Stimulated activated CD4-positive, alpha-beta T cell treated with anti-CD3 and anti-CD28 coated beads, Interleukin-15, amount 100 ng/mL, for 48 hours (primary cell): ENCODE measurements around the gene SH3RF1.

Experiments used
- DNase-seq, 2 donors: peaks; one replicate each; pipeline ENCODE4 v3.0.0-alpha.2; 2020; ENCODE audit warnings: low read depth in 2 of 2

The SH3RF1 gene

GRCh38 chr4:169163495-169163894, 107.3 kb downstream of the SH3RF1 start:
- DNase-seq, result no peak

GRCh38 chr4:169160825-169161224, 109.9 kb downstream of the SH3RF1 start:
- DNase-seq, result no peak

DNA sequence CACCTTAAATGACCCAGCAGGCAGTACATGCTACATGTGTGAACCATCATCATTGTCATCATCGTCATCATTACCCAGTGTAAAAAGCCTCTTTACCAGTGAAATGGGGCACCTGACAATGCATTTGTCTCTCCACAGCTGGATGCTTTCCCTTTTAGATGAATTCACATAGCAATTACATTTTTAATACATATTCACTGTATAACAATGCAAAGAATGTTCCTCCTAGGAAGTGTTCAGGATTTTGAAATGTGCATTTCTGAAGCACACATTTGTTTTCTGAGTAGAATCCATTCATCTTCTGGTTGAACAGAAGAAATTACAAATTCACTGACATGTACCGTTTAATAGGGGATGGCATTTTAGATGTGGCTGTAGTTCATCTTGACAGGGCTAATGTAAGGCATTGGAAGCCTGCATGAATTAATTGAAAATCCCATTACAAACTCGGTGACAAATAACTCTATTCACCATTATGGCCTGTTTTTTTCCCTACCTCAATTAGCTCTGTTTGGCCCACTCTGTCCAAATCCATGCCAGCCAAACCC, 111.1 kb downstream of the SH3RF1 start:
- no peak for DNase-seq

GRCh38 chr4:169158861-169159260, 111.9 kb downstream of the SH3RF1 start:
- DNase-seq, result no peak

DNA sequence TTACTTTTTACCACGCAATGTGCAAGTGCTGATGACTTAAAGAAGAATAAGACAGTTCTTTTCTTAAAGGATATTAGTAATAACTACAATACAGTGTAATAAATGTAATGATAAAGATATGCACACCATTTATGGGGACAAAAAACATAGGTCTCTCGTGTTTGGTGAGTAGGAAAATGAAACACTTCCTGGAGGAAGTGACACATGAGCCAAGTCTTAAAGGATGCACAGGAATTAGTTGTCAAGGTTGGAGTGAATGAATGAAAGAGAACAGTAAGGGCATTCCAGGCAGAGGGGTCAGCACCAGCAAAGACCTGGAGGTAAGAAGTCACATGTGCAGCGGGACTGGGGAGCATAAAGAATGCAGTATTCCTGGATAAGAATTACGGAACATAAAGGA, 112.7 kb downstream of the SH3RF1 start:
- DNase-seq, result no peak

- DNase-seq, result no peak
Observed at GRCh38 chr4:169156392-169156791, 114.4 kb downstream of the SH3RF1 start.

DNA sequence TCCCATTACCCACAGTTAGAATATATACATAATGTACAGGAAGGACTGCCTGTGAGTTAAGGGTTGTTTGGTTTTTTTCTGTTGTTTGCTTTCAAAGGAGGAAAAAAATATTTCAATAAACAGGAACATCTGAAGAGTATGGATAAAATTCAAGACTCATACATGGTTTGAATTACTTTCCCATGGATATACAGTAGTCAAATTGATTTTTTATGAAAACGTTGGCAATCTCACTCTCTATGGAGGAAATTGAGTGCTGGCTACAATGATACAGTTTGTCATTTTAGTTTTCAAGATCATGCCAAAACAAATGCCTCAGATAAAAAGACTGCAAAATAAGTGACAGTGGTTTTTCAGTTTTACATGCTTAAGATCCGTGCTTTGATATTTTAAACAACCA, 116.6 kb downstream of the SH3RF1 start:
- no peak for DNase-seq

DNA sequence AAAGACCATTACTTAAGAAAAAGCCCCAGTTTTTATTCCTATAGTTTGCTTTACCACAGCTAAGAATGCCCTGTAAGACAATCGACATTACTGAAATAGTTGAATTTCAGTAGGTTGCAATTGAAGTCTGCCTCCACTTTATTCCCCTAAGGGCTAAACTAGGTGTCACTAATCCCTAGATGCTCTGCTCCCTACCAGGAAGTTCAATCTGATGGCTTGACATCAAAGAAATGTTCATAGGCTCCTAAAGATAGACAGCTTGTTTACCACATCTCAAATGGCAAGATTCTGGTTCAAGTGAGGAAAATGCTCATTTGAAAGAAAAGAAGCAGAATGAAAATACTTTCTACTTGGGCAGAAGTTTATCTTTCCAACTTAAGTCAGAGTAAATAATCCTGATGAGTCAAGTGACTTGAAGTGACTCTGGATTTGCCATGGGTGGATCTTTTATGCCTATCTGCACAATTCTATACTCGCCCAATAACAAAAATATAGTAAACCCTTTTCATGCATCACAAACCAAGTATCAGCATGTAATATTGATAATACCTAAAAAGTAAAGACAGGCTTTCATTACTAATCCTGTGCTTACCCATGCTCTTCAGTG, 117.2 kb downstream of the SH3RF1 start:
- DNase-seq, result no peak

GRCh38 chr4:169152899-169153298, 117.9 kb downstream of the SH3RF1 start:
- DNase-seq, result no peak

- DNase-seq, result no peak
Observed at GRCh38 chr4:169152098-169152497, 118.7 kb downstream of the SH3RF1 start.

DNA sequence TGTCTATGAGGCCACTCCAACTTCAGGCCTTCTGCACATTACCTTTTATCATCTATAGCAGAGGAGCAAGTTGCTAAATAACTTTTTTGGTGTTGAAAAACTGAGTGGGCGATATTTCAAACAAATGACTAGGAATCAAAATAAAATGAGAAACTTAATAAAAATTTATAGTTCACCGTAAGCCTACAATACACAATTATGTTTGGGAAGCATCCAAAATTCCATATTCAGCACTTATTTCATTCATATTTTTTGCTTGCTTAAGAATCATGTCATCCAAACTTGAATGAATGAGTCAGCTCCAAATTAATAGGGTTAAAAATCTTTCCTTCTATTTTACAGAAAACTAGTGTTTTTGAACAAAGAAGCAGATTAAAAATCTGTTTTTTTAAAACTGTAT, 119.1 kb downstream of the SH3RF1 start:
- DNase-seq, result no peak

DNA sequence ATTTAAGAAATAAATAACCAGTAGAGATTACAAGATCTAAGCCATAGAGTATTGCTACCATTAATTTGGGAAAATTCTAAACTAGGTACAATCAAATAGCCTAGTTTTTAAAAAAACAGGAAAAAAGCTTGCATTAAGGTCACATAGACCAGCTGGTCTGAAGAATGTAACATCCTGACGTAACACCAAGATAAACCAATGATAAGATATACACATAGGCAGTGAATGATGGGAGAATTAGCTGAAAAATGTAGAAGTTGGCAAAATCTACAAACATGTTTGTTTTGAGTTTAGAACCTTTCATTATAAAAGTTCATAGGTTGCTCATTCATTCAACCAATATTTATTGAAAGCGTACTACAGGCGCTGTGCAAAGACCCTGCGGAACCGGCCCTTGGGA, 120.0 kb downstream of the SH3RF1 start:
- no peak for DNase-seq

GRCh38 chr4:169148885-169149284, 121.9 kb downstream of the SH3RF1 start:
- no peak for DNase-seq

GRCh38 chr4:169147191-169147590, 123.6 kb downstream of the SH3RF1 start:
- DNase-seq, result no peak

DNA sequence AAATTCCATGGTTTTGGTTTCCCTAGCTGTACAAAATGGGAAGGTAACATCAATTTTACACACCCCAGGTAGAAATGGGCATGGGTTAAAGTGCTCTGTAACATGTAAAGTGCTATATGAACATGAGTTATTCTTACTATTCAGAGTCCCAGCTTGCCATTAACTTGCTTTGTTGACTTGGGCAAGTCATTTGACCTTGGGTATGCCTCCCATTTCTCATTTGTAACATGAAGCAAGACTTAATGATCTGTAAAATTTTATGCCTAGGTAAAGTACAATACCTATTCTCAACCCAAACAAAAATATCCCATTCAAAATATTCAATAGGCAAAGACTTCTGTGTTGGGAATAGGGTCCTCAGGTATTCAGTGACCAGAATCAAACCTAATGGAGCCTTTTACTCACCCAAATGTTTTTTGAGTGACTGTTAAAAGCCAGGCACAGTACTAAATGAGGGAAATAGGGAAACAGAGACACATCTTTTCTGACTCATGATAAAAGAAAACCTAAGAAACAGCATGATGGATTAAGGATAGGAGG, 126.6 kb downstream of the SH3RF1 start:
- DNase-seq, result no peak

GRCh38 chr4:169143335-169143734, 127.4 kb downstream of the SH3RF1 start:
- DNase-seq, result no peak

- DNase-seq, result no peak
Observed at GRCh38 chr4:169142906-169143305, 127.8 kb downstream of the SH3RF1 start.

GRCh38 chr4:169142391-169142790, 128.4 kb downstream of the SH3RF1 start:
- DNase-seq, result no peak

DNA sequence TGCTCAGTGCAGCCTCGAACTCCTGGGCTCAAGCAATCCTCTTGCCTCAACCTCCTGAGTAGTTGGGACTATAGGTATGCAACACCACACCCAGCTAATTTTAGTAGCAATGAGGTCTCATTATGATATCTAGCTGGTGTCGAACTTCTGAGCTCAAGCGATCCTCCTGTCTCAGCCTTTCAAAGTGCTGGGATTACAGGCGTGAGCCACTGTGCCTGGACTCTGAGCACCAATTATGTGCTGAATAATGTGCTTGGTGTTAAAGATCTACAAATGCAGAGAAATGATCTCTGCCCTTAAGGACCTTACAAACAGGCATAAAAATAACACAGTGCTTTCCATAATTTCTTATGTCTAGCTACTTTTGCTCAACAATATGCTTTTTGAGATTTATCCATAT, 131.7 kb downstream of the SH3RF1 start:
- DNase-seq, result no peak

DNA sequence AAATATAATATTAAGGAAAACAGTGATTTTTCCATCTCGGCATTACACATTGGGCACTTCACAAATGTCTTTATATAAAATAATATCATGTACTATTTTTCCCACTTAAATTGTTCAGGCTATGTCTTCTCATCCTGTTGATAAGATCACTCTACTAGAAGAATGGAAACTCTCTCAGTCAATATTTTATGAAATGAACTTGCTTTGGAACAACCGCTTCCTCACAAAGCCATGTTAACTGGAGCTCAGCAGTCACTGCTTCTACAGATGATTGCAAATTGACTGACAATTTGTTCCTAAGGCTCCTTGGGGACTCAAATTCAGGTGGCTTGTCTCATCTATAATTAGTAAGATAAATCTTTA, 133.2 kb downstream of the SH3RF1 start:
- no peak for DNase-seq

DNA sequence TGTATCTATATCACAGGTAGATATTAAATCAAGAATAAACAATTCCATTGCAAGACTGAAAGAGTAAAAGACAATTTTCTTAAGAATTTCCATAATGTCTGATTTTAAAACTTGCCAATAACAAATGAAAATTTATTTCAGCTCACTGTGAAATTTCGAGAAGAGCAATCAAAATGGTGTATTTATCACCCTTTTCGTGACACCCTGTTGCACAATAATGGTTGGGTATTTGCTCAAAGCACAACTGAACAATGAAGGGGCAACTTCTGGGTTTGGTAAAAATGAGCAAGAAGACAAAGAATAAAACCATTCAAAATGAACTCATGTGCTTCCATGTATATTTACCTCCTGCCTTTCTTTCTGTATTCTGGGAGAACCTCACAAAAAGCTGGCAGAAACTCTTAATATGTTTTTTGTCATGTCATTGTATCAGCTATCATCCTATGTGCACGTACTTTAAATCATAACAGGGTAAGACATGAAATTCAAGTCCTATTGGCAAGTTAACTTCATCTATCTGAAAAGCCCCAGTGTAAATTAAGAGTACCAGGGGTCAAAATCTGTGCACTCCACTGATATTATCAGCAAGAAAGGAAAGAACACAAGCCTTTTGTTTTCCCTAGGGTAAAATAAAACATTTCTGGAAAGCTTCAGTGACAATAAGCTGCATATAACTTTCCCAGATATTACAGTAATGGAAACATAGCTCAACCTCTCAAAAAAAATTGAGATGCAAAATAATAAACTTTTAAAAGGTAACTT, 133.8 kb downstream of the SH3RF1 start:
- DNase-seq, result no peak

DNA sequence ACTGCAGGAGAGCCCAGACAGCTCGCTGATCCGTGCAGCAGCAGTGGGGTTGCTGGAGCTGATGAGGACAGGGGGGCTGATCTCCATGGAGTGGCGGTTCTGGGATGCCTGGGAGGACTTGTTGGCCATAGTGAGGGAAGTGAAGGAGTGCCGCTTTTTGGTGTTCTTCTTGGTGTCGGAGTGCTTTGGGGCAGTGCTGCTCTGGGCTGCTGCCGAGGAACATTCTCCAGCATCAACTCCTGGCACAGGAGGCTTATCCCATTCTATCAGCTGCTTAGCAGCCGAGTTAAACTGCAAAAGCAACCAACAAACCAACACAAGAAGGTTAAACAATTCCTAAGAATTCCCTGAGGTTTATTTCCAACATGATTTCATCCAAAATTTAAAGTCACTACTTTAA, 134.4 kb downstream of the SH3RF1 start:
- DNase-seq, result no peak

DNA sequence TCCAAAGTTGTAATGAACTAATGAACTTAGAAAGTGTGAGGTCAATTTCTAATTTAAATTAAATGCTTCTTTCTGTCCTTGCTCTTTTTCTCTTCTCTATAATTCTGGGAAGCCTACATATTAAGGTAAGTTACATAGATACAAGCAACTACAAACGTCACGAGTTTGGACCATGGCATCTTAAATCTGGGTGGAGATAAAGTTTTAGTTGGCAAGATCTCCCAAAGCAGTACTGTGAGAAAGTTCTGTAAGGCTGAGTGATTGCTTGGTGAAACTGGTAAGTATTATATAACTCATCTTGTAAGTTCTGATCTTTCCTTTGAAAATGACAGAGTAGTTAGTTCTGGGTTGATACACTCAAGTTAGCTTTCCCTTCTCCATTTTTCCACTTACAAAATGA, 135.0 kb downstream of the SH3RF1 start:
- no peak for DNase-seq
